ENCODE measurements around the gene NEURL1.

NEURL1 gene

DNA sequence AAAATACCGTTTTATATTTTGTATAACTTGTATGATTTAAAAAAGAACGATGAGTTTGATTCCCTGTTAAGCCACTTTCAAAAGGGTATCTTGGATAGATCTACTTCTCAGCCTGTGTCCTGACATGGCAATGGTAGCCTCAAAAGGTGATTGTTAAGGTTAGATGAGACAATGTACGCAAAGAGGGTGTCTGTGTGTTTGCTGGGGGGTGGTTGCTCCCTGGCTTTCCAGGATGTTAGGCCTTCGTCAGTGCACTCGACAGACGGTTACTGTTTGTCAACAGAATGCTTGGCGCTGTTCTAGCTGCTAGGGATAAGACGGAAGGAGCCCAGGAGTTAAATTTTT, 90.3 kb downstream of the NEURL1 start:
- no peaks in the 10 kb centered on the region for H3K4me1 ChIP-seq (ENCODE audit: control insufficient read depth in 1 of 2, insufficient read depth in 2 of 2, low read length in 2 of 2)
- H3K18ac ChIP-seq (ENCODE audit: low read length), result no peak overlapping the region
- no peak overlapping the region for H4K12ac ChIP-seq (ENCODE audit: low read depth, low read length)
- no peak overlapping the region for H2AFZ ChIP-seq (ENCODE audit: insufficient read depth, low read length, poor library complexity)
- peaks cover 2 to 5% of the 10 kb centered on the region in 2 experiments for H3K36me3 ChIP-seq (ENCODE audit: control insufficient read depth in 1 of 2, insufficient read depth in 2 of 2, low read length in 2 of 2)
- no peak overlapping the region for H4K91ac ChIP-seq (ENCODE audit: low read depth, low read length)
- no peak overlapping the region for H2BK5ac ChIP-seq (ENCODE audit: low read depth, low read length, poor library complexity)
- H3K79me2 ChIP-seq (ENCODE audit: control insufficient read depth, insufficient read depth, low read length, poor library complexity), result no peaks in the 10 kb centered on the region
- no peak overlapping the region for H2BK120ac ChIP-seq (ENCODE audit: insufficient read depth, low read length, poor library complexity)
- H3K79me1 ChIP-seq (ENCODE audit: low read length), result no peaks in the 10 kb centered on the region
- no peak overlapping the region for H2BK12ac ChIP-seq (ENCODE audit: low read length)
- H3K4me2 ChIP-seq (ENCODE audit: low read length), result no peak overlapping the region
- H3K9ac ChIP-seq (ENCODE audit: low read length), result no peak overlapping the region
- H3K23ac ChIP-seq (ENCODE audit: low read length), result no peak overlapping the region
- no peak overlapping the region for H2AK5ac ChIP-seq (ENCODE audit: low read length)
- no peak overlapping the region for H3K27ac ChIP-seq (ENCODE audit: low read depth, low read length)
- WGBS (ENCODE audit: extremely low coverage, insufficient coverage, insufficient read length), result no CpG with 5 or more reads among the region's 8 CpGs
- H3K4ac ChIP-seq (ENCODE audit: low read depth, low read length), result no peak overlapping the region
- H3K14ac ChIP-seq (ENCODE audit: low read length), result no peak overlapping the region
- no peaks in the 10 kb centered on the region for H3K27me3 ChIP-seq (ENCODE audit: insufficient read depth, low read length)
- H3K4me3 ChIP-seq (ENCODE audit: low read depth, low read length), result no peak overlapping the region
- H4K8ac ChIP-seq (ENCODE audit: low read depth, low read length), result no peak overlapping the region
- H3K9me3 ChIP-seq (ENCODE audit: insufficient read depth, low read depth, low read length), result no peaks in the 10 kb centered on the region
- DNase-seq, result no peak

- H2AK5ac ChIP-seq (ENCODE audit: low read length), result no peak overlapping the region
- no peak overlapping the region for H3K4ac ChIP-seq (ENCODE audit: low read depth, low read length)
- no peaks in the 10 kb centered on the region for H3K27me3 ChIP-seq (ENCODE audit: insufficient read depth, low read length)
- no CpG with 5 or more reads among the region's 111 CpGs for WGBS (ENCODE audit: extremely low coverage, insufficient coverage, insufficient read length)
- no peak overlapping the region for H3K23ac ChIP-seq (ENCODE audit: low read length)
- H4K8ac ChIP-seq (ENCODE audit: low read depth, low read length), result no peak overlapping the region
- H3K9me3 ChIP-seq (ENCODE audit: insufficient read depth, low read depth, low read length), result peaks cover 2% of the 10 kb centered on the region
- peaks cover 2 to 6% of the 10 kb centered on the region in 2 experiments for H3K36me3 ChIP-seq (ENCODE audit: control insufficient read depth in 1 of 2, insufficient read depth in 2 of 2, low read length in 2 of 2)
- no peak overlapping the region for H3K27ac ChIP-seq (ENCODE audit: low read depth, low read length)
- no peak overlapping the region for H2BK12ac ChIP-seq (ENCODE audit: low read length)
- no peaks in the 10 kb centered on the region for H3K79me1 ChIP-seq (ENCODE audit: low read length)
- no peak overlapping the region for H4K12ac ChIP-seq (ENCODE audit: low read depth, low read length)
- H3K18ac ChIP-seq (ENCODE audit: low read length), result no peak overlapping the region
- no peaks in the 10 kb centered on the region for H3K4me1 ChIP-seq (ENCODE audit: control insufficient read depth in 1 of 2, insufficient read depth in 2 of 2, low read length in 2 of 2)
- no peak overlapping the region for H4K91ac ChIP-seq (ENCODE audit: low read depth, low read length)
- no peak overlapping the region for H3K9ac ChIP-seq (ENCODE audit: low read length)
- H3K4me3 ChIP-seq (ENCODE audit: low read depth, low read length), result no peak overlapping the region
- no peak overlapping the region for H2AFZ ChIP-seq (ENCODE audit: insufficient read depth, low read length, poor library complexity)
- no peak overlapping the region for H3K14ac ChIP-seq (ENCODE audit: low read length)
- H2BK5ac ChIP-seq (ENCODE audit: low read depth, low read length, poor library complexity), result no peak overlapping the region
- no peak overlapping the region for H3K4me2 ChIP-seq (ENCODE audit: low read length)
- no peak overlapping the region for H2BK120ac ChIP-seq (ENCODE audit: insufficient read depth, low read length, poor library complexity)
- no peaks in the 10 kb centered on the region for H3K79me2 ChIP-seq (ENCODE audit: control insufficient read depth, insufficient read depth, low read length, poor library complexity)
- peak in 1 of 2 donors; percentile 53 for DNase-seq
Observed at GRCh38 chr10:103584216-103585010, 90.9 kb downstream of the NEURL1 start.

DNA sequence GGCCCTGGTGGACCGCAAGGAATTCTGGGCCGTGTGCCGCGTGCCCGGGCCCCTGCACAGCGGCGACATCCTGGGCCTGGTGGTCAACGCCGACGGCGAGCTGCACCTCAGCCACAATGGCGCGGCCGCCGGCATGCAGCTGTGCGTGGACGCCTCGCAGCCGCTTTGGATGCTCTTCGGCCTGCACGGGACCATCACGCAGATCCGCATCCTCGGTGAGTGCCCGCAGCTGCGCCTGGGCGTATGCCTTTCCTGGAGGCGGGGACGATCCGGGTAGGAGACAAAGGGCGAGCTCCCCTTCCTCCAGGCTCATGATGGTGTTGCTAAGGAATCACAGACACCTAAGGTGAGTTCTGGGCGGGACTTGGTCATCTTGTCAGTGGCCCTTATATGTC, 91.5 kb downstream of the NEURL1 start:
- Histone ChIP-seq H4K8ac (ENCODE audit: low read depth, low read length) (no peak overlapping the region), H3K23ac (ENCODE audit: low read length) (no peak overlapping the region), H3K9me3 (ENCODE audit: insufficient read depth, low read depth, low read length) (peaks cover 2% of the 10 kb centered on the region), H3K27me3 (ENCODE audit: insufficient read depth, low read length) (no peaks in the 10 kb centered on the region), H3K4ac (ENCODE audit: low read depth, low read length) (no peak overlapping the region), H2AK5ac (ENCODE audit: low read length) (no peak overlapping the region), H2BK5ac (ENCODE audit: low read depth, low read length, poor library complexity) (no peak overlapping the region), H3K4me2 (ENCODE audit: low read length) (no peak overlapping the region), H2AFZ (ENCODE audit: insufficient read depth, low read length, poor library complexity) (no peak overlapping the region), H3K36me3 (ENCODE audit: control insufficient read depth in 1 of 2, insufficient read depth in 2 of 2, low read length in 2 of 2) (peaks cover 5 to 8% of the 10 kb centered on the region in 2 experiments), H3K79me2 (ENCODE audit: control insufficient read depth, insufficient read depth, low read length, poor library complexity) (no peaks in the 10 kb centered on the region), H2BK12ac (ENCODE audit: low read length) (no peak overlapping the region), H3K18ac (ENCODE audit: low read length) (no peak overlapping the region), H3K27ac (ENCODE audit: low read depth, low read length) (no peak overlapping the region), H3K9ac (ENCODE audit: low read length) (no peak overlapping the region), H4K91ac (ENCODE audit: low read depth, low read length) (no peak overlapping the region), H3K79me1 (ENCODE audit: low read length) (no peaks in the 10 kb centered on the region), H4K12ac (ENCODE audit: low read depth, low read length) (no peak overlapping the region), H3K4me1 (ENCODE audit: control insufficient read depth in 1 of 2, insufficient read depth in 2 of 2, low read length in 2 of 2) (no peaks in the 10 kb centered on the region), H2BK120ac (ENCODE audit: insufficient read depth, low read length, poor library complexity) (no peak overlapping the region), H3K14ac (ENCODE audit: low read length) (no peak overlapping the region), H3K4me3 (ENCODE audit: low read depth, low read length) (no peak overlapping the region)
- no peak for DNase-seq
- no CpG with 5 or more reads among the region's 32 CpGs for WGBS (ENCODE audit: extremely low coverage, insufficient coverage, insufficient read length)

- Histone ChIP-seq H3K14ac (ENCODE audit: low read length) (no peak overlapping the region), H2BK120ac (ENCODE audit: insufficient read depth, low read length, poor library complexity) (no peak overlapping the region), H2BK12ac (ENCODE audit: low read length) (no peak overlapping the region), H3K79me1 (ENCODE audit: low read length) (no peaks in the 10 kb centered on the region), H3K27me3 (ENCODE audit: insufficient read depth, low read length) (no peaks in the 10 kb centered on the region), H2AK5ac (ENCODE audit: low read length) (no peak overlapping the region), H3K23ac (ENCODE audit: low read length) (no peak overlapping the region), H3K9me3 (ENCODE audit: insufficient read depth, low read depth, low read length) (peaks cover 2% of the 10 kb centered on the region), H3K4me2 (ENCODE audit: low read length) (no peak overlapping the region), H3K4ac (ENCODE audit: low read depth, low read length) (no peak overlapping the region), H3K18ac (ENCODE audit: low read length) (no peak overlapping the region), H3K4me1 (ENCODE audit: control insufficient read depth in 1 of 2, insufficient read depth in 2 of 2, low read length in 2 of 2) (no peaks in the 10 kb centered on the region), H4K91ac (ENCODE audit: low read depth, low read length) (no peak overlapping the region), H4K12ac (ENCODE audit: low read depth, low read length) (no peak overlapping the region), H4K8ac (ENCODE audit: low read depth, low read length) (no peak overlapping the region), H3K9ac (ENCODE audit: low read length) (no peak overlapping the region), H3K27ac (ENCODE audit: low read depth, low read length) (no peak overlapping the region), H2BK5ac (ENCODE audit: low read depth, low read length, poor library complexity) (no peak overlapping the region), H3K36me3 (ENCODE audit: control insufficient read depth in 1 of 2, insufficient read depth in 2 of 2, low read length in 2 of 2) (peaks cover 5% of the 10 kb centered on the region in 2 experiments), H3K4me3 (ENCODE audit: low read depth, low read length) (no peak overlapping the region), H2AFZ (ENCODE audit: insufficient read depth, low read length, poor library complexity) (no peak overlapping the region), H3K79me2 (ENCODE audit: control insufficient read depth, insufficient read depth, low read length, poor library complexity) (no peaks in the 10 kb centered on the region)
- DNase-seq, result no peak
Observed at GRCh38 chr10:103587073-103587472, 93.6 kb downstream of the NEURL1 start.

Data from trophoblast cell (in vitro differentiated cells and primary cell).